WTC11 (cell line): ENCODE results near the gene ADGRB3.

Source experiments
- ATF3 ChIP-seq: sonication (generic); formaldehyde crosslinking; conservative IDR thresholded peaks from 2 replicates; pipeline ENCODE4 v1.8.1; 2022; ENCODE audit warnings: mild to moderate bottlenecking, missing genetic modification reagents
- CTCF ChIP-seq: fragments of 200-600 bp; IDR thresholded peaks from 2 replicates; pipeline ENCODE4 v1.8.0; 2022; ENCODE audit warnings: antibody characterized with exemption
- ELF4 ChIP-seq: sonication (generic); formaldehyde crosslinking; IDR thresholded peaks from 2 replicates; pipeline ENCODE4 v1.8.1; 2022; ENCODE audit warnings: low read depth, mild to moderate bottlenecking, moderate library complexity, missing genetic modification reagents
- NFE2L1 ChIP-seq: sonication (generic); formaldehyde crosslinking; IDR thresholded peaks from 2 replicates; pipeline ENCODE4 v1.8.1; 2023; ENCODE audit warnings: missing genetic modification reagents
- RELA ChIP-seq: sonication (generic); formaldehyde crosslinking; IDR thresholded peaks from 2 replicates; pipeline ENCODE4 v1.8.1; 2022; ENCODE audit warnings: missing genetic modification reagents, mild to moderate bottlenecking, borderline replicate concordance
- ZBTB21 ChIP-seq: sonication (generic); formaldehyde crosslinking; IDR thresholded peaks from 2 replicates; pipeline ENCODE4 v1.8.1; 2023; ENCODE audit warnings: mild to moderate bottlenecking, missing genetic modification reagents, borderline replicate concordance
- ZNF232 ChIP-seq: sonication (generic); formaldehyde crosslinking; IDR thresholded peaks from 2 replicates; pipeline ENCODE4 v1.8.0; 2022; ENCODE audit warnings: mild to moderate bottlenecking, missing genetic modification reagents
- ZNF416 ChIP-seq: fragments of 250-450 bp; sonication (Bioruptor Pico); IDR thresholded peaks from 2 replicates; pipeline ENCODE4 v1.9.0; 2021; ENCODE audit warnings: mild to moderate bottlenecking, inconsistent platforms

- TF ChIP-seq CTCF (no peak), RELA (no peak), NFE2L1 (CRISPR knock-in tag) (no peak), ELF4 (CRISPR knock-in tag) (no peak), ZBTB21 (CRISPR knock-in tag) (no peak), ZNF232 (CRISPR knock-in tag) (no peak), ZNF416 (CRISPR knock-in tag) (no peak), ATF3 (CRISPR knock-in tag) (no peak)
Observed at GRCh38 chr6:69180361-69181067, 545.4 kb downstream of the ADGRB3 start.
